Activated naive CD4-positive, alpha-beta T cell treated with anti-CD3 and anti-CD28 coated beads for 36 hours (primary cell): Measurements from ENCODE around the gene PLIN3. TPM values are rescaled to one million over a fixed set of nuclear protein-coding genes. Genes with fewer than 3 reads are reported as not detected.

ENCODE experiments used
- CTCF ChIA-PET: fragments of 350-600 bp; sonication (Branson Sonifier 250); formaldehyde crosslinking; loops from one replicate; lab custom pipeline; 2021; ENCODE audit warnings: antibody characterized with exemption; lab: Charles Lee
- DNase-seq: peaks from one replicate; pipeline ENCODE4 v3.0.0-alpha.2; 2020
- H3K27ac Mint-ChIP-seq: one replicate; pipeline ENCODE4 v1.8.0; 2021; ENCODE audit warnings: mild to moderate bottlenecking, mixed read lengths
- H3K27me3 Mint-ChIP-seq: one replicate; pipeline ENCODE4 v1.8.0; 2021; ENCODE audit warnings: low read depth, mixed read lengths
- H3K36me3 Mint-ChIP-seq: one replicate; pipeline ENCODE4 v1.8.0; 2021; ENCODE audit warnings: low read depth, mixed read lengths
- H3K4me1 Mint-ChIP-seq: one replicate; pipeline ENCODE4 v1.8.0; 2021; ENCODE audit warnings: low read depth, mixed read lengths
- H3K4me3 Mint-ChIP-seq: one replicate; pipeline ENCODE4 v1.8.0; 2021; ENCODE audit warnings: mild to moderate bottlenecking, moderate library complexity, mixed read lengths
- H3K9me3 Mint-ChIP-seq: one replicate; pipeline ENCODE4 v1.8.0; 2021; ENCODE audit warnings: mixed read lengths
- intact Hi-C: fragments of 100-400 bp; cut with micrococcal nuclease; formaldehyde crosslinking; loops from one replicate; pipeline ENCODE4 v1.15.1; 2023
- total RNA-seq, 2 experiments: library from RNA; stranded (reverse); gene quantifications; one replicate each; pipeline ENCODE4 v1.2.3, GENCODE V29; 2021

The PLIN3 gene, protein sequence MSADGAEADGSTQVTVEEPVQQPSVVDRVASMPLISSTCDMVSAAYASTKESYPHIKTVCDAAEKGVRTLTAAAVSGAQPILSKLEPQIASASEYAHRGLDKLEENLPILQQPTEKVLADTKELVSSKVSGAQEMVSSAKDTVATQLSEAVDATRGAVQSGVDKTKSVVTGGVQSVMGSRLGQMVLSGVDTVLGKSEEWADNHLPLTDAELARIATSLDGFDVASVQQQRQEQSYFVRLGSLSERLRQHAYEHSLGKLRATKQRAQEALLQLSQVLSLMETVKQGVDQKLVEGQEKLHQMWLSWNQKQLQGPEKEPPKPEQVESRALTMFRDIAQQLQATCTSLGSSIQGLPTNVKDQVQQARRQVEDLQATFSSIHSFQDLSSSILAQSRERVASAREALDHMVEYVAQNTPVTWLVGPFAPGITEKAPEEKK
- total RNA-seq: 10 to 100 TPM; 16.1 to 17.1 TPM

DNA sequence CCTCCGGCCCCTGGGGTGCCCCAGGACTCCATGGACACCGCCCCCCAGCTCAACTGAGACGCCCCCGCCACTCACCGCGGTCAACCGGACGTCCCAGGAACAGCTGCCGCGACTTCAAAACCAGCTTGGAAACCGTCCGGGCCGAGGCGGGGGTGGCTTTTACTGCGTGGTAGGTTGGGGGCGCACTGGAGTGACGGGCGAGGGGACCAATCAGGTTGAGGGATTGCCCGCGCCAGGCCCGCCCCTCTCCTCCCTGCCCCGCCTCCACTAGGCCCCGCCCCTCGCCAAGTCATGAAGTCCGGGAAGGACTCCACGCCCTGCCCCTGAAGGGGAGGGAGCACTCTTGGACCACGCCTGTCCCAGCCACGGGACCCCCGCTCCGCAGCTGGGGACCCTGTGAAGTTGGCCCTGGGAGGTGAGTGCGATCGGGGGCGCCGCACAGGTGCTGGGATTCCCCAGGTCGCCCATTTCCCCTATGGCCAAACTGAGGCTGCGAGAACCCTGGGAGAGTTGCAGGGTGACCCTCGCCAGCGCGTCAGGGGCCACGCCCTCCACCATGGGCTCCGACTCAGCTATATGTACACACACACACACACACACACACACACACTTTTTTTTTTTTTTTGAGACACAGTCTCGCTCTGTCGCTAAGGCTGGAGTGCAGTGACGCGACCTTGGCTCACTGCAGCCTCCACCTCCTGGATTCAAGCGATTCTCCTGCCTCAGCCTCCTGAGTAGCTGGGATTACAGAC is at the start of gene PLIN3:
Gene PLIN3, minus strand, starts transcription at position 134 of the 752 bp plus-strand sequence. CDS start 6,273 bp downstream, outside the sequence.
- Mint-ChIP-seq H3K27me3 (peaks cover 3% of the 10 kb centered on the region), H3K36me3 (no peaks in the 10 kb centered on the region), H3K4me3 (peak within 1 kb of the TSS; percentile 74), H3K9me3 (no peaks in the 10 kb centered on the region), H3K27ac (peak within 1 kb of the TSS; percentile 36), H3K4me1 (peaks cover 19% of the 10 kb centered on the region)
- peak; percentile 97 for DNase-seq
- intact Hi-C loops: loop anchor here (1.0 to 5.0 kb wide), 3 partner anchors 44 to 145 kb away; partner anchors contain the start of gene DPP9
- CTCF ChIA-PET: interaction anchor here (0.7 to 2.8 kb wide), 7 partner anchors 16 to 163 kb away, joined by 3 to 13 read pairs (median 5); no protein-coding TSS in a partner anchor

DNA sequence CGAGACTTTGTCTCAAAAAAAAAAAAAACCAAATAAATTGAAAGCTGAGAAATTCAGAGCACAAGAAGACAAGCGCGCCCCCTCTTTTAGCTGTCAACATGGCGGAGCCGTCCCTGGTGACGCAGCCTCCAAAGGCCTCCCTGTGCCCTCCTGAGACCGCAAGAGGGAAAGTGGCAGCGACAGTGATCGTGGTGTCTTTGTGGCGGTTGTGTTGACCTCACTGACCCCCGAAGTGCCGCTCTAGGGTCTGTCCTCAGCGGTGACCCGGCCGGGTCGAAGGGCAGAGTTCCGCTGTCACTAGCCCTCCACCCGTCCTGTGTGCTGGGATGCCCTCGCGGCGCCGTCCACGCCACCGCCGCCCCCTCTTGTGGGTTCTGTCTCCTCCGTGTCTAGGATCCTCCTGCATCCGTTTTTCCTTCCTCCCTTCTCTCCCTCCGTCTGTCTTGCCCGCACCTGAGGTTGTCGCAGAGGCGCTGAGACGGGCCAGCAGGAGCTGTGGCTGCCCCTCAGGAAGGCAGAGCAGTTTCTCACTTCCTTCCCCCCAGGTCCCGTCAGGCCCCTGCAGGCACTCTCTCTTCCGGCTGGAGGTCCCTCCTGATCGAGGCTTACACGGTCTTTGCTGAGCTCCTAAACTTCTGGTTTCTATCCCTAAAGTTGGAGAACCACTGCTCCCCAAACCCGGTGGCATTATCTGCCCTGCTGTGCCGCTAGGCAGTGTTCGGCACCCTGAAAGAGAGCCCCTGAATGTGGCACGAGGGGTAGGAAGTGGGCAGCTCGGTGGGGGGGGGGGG is 49.0 kb upstream of the PLIN3 start:
- H3K27ac Mint-ChIP-seq: peak overlapping the region; percentile 88
- H3K27me3 Mint-ChIP-seq: no peaks in the 10 kb centered on the region
- CTCF ChIA-PET: interaction anchor here (0.8 to 1.2 kb wide), 2 partner anchors 10 to 115 kb away, joined by 3 to 5 read pairs; no protein-coding TSS in a partner anchor
- H3K9me3 Mint-ChIP-seq: no peaks in the 10 kb centered on the region
- DNase-seq: peak; percentile 55
- intact Hi-C loops: loop anchor here (1.0 to 5.0 kb wide), 2 partner anchors 115 to 1154 kb away; partner anchors contain the start of genes APBA3 and MRPL54
- H3K4me1 Mint-ChIP-seq: peaks cover 56% of the 10 kb centered on the region
- H3K36me3 Mint-ChIP-seq: peaks cover 80% of the 10 kb centered on the region
- H3K4me3 Mint-ChIP-seq: peak overlapping the region; percentile 75

DNA sequence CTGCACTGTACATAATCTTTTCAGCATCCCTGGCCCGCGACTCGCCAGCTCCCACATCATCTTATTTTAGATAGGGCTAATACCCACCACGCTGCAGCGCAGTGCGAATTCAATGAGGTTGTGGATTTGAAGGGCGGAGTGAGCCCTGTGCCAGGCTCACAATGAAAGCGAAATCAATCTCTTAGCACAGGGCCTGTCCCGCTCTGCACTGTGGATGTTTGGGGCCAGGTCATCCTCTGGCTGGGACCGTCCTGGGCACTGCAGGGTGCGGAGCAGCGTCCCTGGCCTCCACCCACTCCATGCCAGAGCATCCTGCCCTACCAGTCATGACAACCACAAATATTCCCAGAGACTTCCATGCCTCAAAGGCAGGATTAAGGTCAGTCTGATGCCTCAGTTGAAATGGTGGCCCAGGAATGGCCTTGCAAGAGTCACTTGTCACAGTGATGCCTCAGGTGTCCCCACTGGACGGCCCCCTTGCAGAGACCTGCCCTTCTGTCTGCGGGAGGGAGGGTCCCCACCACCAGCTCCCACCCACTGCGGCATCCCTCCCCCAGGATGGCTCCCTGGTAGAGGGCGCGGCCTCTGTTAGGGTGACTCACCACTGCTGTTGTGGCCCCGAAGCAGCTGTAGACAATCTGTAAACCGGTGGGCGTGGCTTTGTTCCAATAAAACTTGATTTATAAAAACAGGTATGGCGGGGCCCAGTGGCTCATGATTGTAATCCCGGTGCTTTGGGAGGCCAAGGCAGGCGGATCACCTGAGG is 47.5 kb upstream of the PLIN3 start:
- H3K27me3 Mint-ChIP-seq: no peaks in the 10 kb centered on the region
- intact Hi-C loops: loop anchor here (2.0 to 5.0 kb wide), 4 partner anchors 192 to 1153 kb away; partner anchors contain the start of genes APBA3, DPP9, EEF2 and MRPL54
- H3K36me3 Mint-ChIP-seq: peaks cover 80% of the 10 kb centered on the region
- CTCF ChIA-PET: interaction anchor here (1.4 to 5.0 kb wide), 2 partner anchors 43 to 46 kb away, joined by 6 to 54 read pairs; no protein-coding TSS in a partner anchor
- DNase-seq: peak; percentile 84
- H3K27ac Mint-ChIP-seq: peak overlapping the region; percentile 88
- peak overlapping the region; percentile 75 for H3K4me3 Mint-ChIP-seq
- H3K9me3 Mint-ChIP-seq: no peaks in the 10 kb centered on the region
- peaks cover 62% of the 10 kb centered on the region for H3K4me1 Mint-ChIP-seq

DNA sequence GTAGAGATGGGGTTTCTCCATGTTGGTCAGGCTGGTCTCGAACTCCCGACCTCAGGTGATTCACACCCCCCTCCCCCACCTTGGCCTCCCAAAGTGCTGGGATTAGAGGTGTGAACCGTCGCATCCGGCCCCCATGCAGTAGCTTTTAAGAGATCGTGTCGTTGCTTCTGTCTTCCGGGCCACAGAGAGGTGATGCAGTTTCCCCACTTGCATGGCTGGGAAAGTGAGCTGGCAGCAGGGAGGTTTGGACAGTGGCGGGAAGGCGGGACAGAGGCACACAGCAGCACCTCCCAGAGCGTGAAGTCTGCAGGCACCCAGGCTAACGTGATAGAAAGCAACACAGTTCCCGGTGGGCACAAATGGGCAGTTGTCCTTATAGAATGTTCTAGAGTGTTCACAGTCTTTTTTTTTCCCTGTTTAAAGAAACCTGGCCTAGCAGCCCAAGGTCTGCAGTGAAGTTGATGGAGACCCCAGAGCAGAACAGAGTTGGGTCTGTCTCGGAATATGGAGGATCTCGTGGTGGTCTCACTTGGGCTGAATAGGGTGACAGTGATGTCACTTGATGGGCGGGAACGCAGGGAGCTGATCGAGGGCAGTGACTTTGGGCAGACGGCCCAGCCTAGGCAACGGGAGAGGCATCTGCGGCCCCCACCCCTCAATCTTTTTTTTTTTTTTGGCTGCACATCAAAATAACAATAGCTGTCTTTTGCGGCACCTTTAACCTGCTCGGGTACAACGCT is 46.7 kb upstream of the PLIN3 start:
- Mint-ChIP-seq H3K27me3 (no peaks in the 10 kb centered on the region), H3K9me3 (no peaks in the 10 kb centered on the region), H3K4me1 (peaks cover 62% of the 10 kb centered on the region), H3K4me3 (peak overlapping the region; percentile 75), H3K36me3 (peaks cover 75% of the 10 kb centered on the region), H3K27ac (peak overlapping the region; percentile 88)
- peak; percentile 64 for DNase-seq
- CTCF ChIA-PET: interaction anchor here (1.4 to 5.0 kb wide), 3 partner anchors 42 to 104 kb away, joined by 6 to 54 read pairs (median 36); no protein-coding TSS in a partner anchor
- intact Hi-C loops: loop anchor here (2.0 to 5.0 kb wide), 4 partner anchors 117 to 927 kb away; partner anchors contain the start of genes DPP9, EEF2, SAFB and SAFB2

DNA sequence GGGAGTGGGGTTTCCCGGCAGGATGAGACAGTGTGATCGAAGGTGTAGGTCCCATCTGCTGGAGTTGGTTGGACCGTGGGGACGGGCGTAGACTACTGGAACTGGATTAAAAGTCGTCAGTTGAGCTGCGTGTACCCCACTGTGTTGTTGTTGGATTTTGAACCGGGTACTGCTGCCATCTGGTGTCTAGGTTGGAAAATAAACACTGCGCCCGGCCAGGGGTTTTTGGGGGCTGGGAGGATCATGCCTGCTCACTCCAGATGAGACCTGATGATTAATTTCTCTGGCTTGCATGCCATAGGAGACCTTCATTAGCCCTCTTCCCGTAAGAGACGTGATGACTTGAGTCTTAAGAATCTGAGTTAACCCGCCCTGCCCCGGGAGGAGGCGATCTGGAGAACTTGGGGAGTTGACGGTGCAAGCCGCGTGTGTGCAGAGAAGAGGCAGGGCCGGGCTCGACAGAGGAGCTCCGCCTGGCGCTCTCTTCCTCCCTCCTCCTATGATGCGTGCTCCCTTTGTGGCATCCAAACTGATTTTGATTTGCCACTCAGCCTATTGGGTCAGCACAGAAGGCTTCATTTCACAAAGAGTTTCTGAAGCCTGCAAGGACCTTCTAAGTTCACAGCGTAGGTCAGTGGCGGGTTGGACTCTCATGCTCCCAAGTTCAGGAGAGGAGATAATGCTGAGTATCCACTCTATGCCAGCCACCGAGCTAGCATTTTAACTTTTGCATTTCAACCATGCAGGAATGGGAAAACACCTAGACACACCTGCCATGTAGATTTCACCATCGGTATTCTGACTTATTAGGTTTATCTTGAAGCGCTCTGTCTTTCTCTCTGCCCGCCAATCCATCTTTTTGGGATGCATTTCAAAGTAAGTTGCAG is 44.6 kb upstream of the PLIN3 start:
- H3K4me3 Mint-ChIP-seq: peak overlapping the region; percentile 85
- CTCF ChIA-PET: interaction anchor here (0.5 to 5.0 kb wide), 17 partner anchors 8 to 499 kb away, joined by 3 to 54 read pairs (median 4); partner anchors contain the start of genes FEM1A, KDM4B and PLIN3
- no peaks in the 10 kb centered on the region for H3K9me3 Mint-ChIP-seq
- peaks cover 71% of the 10 kb centered on the region for H3K4me1 Mint-ChIP-seq
- H3K27ac Mint-ChIP-seq: peak overlapping the region; percentile 86
- peak; percentile 90 for DNase-seq
- no peaks in the 10 kb centered on the region for H3K27me3 Mint-ChIP-seq
- H3K36me3 Mint-ChIP-seq: peaks cover 63% of the 10 kb centered on the region
- intact Hi-C loops: loop anchor here (1.0 to 5.0 kb wide), 7 partner anchors 40 to 925 kb away; partner anchors contain the start of genes EEF2, PLIN3, SAFB and SAFB2

DNA sequence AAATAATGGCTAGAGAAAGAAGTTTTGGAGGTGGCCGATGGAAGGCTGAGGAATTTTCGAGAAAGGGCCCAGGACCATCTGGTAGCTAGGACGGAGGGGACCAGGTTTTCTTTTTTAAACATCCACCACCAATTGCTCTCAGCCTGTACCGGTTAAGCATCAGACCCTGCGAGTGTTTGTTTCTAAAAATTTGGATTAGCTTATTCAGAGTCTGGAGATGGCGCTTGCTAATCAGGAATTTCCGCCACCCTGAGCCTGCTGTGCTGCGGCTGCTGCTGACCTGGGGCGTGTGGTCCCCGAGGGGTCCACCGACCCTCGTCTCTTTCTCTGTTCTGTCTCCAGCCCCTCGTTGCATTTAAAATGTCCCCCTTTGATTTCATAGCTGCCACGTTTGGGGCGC is 43.8 kb upstream of the PLIN3 start:
- Mint-ChIP-seq H3K4me3 (peak overlapping the region; percentile 85), H3K4me1 (peaks cover 66% of the 10 kb centered on the region), H3K27ac (peak overlapping the region; percentile 86), H3K36me3 (peaks cover 57% of the 10 kb centered on the region), H3K9me3 (no peaks in the 10 kb centered on the region), H3K27me3 (no peaks in the 10 kb centered on the region)
- intact Hi-C loops: loop anchor here (1.0 to 5.0 kb wide), 5 partner anchors 39 to 924 kb away; partner anchors contain the start of genes EEF2, PLIN3, SAFB and SAFB2
- CTCF ChIA-PET: interaction anchor here (0.7 to 5.0 kb wide), 8 partner anchors 20 to 120 kb away, joined by 3 to 54 read pairs (median 6); partner anchors contain the start of genes FEM1A, KDM4B and PLIN3
- DNase-seq: no peak

DNA sequence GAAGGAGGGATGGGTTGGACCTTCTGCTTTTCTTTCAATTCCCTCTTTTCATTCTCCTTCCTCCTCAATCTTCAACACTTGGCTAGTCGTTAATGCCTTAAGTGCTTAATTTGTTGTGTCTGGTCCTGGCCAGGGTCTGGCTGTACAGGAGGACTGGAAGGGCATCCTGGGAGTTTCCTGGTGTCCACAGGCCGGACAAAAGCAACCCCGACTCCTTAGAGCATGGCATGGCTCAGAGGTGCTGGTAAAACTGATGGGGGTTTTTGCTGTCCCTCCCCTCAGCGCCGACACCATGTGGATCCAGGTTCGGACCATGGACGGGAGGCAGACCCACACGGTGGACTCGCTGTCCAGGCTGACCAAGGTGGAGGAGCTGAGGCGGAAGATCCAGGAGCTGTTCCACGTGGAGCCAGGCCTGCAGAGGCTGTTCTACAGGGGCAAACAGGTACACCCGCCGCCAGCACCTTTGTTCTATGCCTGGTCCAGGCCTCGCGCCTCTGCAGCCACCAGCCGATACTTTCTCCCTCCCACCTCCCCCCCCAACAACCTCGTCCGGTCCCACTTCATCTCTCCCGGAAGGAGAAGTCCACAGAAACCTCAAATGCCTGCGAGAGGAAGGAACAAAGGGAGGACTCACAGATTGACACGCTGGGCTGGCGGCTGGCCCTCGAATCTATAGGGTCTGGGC is 43.3 kb upstream of the PLIN3 start:
- intact Hi-C loops: loop anchor here (1.0 to 5.0 kb wide), 6 partner anchors 38 to 923 kb away; partner anchors contain the start of genes CATSPERD, EEF2, LONP1 and PLIN3
- Mint-ChIP-seq H3K4me3 (peak overlapping the region; percentile 85), H3K36me3 (peaks cover 51% of the 10 kb centered on the region), H3K4me1 (peaks cover 60% of the 10 kb centered on the region), H3K27ac (peak overlapping the region; percentile 86), H3K27me3 (no peaks in the 10 kb centered on the region), H3K9me3 (no peaks in the 10 kb centered on the region)
- DNase-seq: peak; percentile 35
- CTCF ChIA-PET: interaction anchor here (0.7 to 5.0 kb wide), 8 partner anchors 21 to 120 kb away, joined by 3 to 54 read pairs (median 6); partner anchors contain the start of genes FEM1A, KDM4B and PLIN3

DNA sequence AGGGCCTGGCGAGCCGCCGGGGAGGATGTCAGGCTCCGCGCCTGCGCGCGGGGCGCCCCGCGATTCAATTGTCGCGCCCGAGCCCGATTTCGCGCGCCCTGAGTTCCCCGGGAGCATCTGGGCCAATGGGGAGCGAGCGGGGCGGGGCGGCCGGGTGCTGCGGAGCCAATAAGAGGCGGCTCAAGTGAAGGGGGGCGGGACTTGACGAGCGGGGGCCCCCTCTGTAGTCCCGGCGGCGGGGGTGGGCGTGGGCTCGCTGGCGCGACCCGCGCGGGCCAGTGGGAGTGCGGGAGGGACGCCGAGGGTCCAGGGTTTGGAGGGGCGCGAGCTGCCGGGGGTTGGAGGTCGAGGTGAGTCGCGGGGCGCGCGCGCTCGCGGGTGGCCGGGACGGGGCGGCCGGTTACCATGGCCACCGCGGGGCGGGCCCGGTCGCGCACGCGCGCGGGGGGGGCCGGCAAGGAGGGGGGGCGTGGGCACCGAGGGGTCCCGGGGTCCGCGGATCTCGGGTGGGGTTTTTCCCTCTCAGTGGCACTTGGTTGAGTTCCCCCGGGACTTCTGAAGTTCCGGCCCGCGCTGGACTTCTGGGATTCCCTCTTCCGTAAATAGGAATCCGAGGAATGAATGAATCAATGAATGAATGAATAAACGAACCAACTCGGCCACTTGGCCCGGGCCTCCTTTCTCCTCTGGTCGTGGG is 42.6 kb upstream of the PLIN3 start:
- intact Hi-C loops: loop anchor here (1.0 to 5.0 kb wide), 4 partner anchors 95 to 923 kb away; partner anchors contain the start of genes CATSPERD, EEF2, LONP1 and SAFB
- peak; percentile 97 for DNase-seq
- CTCF ChIA-PET: interaction anchor here (4.6 to 5.0 kb wide), 2 partner anchors 38 to 100 kb away, joined by 36 to 54 read pairs; no protein-coding TSS in a partner anchor
- Mint-ChIP-seq H3K4me3 (peak overlapping the region; percentile 85), H3K27ac (peak overlapping the region; percentile 86), H3K9me3 (no peaks in the 10 kb centered on the region), H3K27me3 (no peaks in the 10 kb centered on the region), H3K4me1 (peaks cover 53% of the 10 kb centered on the region), H3K36me3 (peaks cover 44% of the 10 kb centered on the region)
